ENCODE results near the gene CLIP3. TPM values are rescaled to one million over a fixed set of nuclear protein-coding genes. Genes with fewer than 3 reads are reported as not detected.
A peak's percentile ranks its signal among the peaks of the same experiment; 100 is the strongest.

The CLIP3 gene
- total and polyA plus RNA-seq, 2 of the 13 experiments (the other 11 are each of a cell fraction or from before 2014, with no cell fraction given): 0.15 to 1.2 TPM

DNA sequence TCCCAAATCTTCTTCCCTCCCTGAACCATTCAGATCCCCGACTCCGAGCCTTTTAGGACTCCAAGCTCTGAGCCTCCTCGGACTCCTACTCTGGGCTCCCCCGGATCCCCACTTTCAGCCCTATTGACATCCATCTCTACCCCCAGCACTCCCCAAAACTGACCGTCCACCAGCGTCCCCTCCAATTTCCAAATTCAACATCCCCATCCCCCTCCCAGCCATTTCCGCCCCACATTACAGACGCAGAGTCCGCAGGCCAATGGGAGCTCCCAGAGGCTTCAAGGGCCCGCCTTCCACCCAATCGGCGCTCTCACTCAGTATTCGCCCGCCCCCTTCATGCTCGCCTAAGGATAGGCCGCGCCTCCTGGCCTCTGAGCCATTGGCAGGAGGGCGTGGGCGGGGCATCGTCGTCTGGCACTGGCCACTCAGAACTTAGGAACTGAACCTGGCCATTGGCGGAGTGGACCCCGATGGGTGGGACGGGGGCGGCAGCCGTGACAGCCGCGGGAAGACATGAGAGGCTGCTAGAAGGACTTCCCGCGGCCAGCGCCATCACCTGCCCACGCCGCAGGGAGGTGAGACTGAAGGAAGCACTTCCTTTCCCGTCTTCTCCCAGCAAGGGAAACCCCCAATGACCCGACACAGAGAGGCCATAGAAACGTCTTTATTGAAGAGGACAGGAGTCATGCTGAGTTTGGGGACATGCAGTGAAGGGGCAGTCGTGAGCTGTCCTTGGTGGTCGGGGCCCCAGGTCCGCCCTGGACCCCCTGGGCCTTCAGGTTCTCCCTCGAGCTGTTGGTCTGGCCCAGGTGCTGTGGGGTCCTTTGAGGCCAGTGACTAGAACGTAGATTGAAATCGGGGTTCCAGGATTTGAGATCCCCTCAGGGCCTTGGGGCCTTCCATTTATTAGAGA is 18.4 kb downstream of the CLIP3 start, which contains the start of gene ALKBH6 (continued):
- TF ChIP-seq DR1 (CRISPR knock-in tag; IDR thresholded peaks at IDR 0.05): peak; percentile 46; the same call in 1 of the 2 replicates
- peak; percentile 63; the same call in 1 of the 2 replicates for TF ChIP-seq HDAC1 (CRISPR knock-in tag; IDR thresholded peaks at IDR 0.05)
- TF ChIP-seq, protein P1, sequence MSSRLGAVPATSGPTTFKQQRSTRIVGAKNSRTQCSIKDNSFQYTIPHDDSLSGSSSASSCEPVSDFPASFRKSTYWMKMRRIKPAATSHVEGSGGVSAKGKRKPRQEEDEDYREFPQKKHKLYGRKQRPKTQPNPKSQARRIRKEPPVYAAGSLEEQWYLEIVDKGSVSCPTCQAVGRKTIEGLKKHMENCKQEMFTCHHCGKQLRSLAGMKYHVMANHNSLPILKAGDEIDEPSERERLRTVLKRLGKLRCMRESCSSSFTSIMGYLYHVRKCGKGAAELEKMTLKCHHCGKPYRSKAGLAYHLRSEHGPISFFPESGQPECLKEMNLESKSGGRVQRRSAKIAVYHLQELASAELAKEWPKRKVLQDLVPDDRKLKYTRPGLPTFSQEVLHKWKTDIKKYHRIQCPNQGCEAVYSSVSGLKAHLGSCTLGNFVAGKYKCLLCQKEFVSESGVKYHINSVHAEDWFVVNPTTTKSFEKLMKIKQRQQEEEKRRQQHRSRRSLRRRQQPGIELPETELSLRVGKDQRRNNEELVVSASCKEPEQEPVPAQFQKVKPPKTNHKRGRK (CRISPR knock-in tag; IDR thresholded peaks at IDR 0.05): no peak
- TF ChIP-seq ZNF414 (CRISPR knock-in tag; IDR thresholded peaks at IDR 0.05): no peak
- no peak for TF ChIP-seq RARG (CRISPR knock-in tag; IDR thresholded peaks at IDR 0.05; ENCODE audit: low read depth)
- TF ChIP-seq ZFP37 (CRISPR knock-in tag; IDR thresholded peaks at IDR 0.05; ENCODE audit: borderline replicate concordance): no peak
- no peak for TF ChIP-seq TP53 (CRISPR knock-in tag; conservative IDR thresholded peaks at IDR 0.05)
- TF ChIP-seq ZNF740 (CRISPR knock-in tag; IDR thresholded peaks at IDR 0.05): no peak
- no peak for TF ChIP-seq YEATS4 (CRISPR knock-in tag; IDR thresholded peaks at IDR 0.05; ENCODE audit: borderline replicate concordance)
- TF ChIP-seq ZBTB10 (CRISPR knock-in tag; IDR thresholded peaks at IDR 0.05; ENCODE audit: borderline replicate concordance): no peak
- TF ChIP-seq ZNF329 (CRISPR knock-in tag; IDR thresholded peaks at IDR 0.05; ENCODE audit: low read depth): no peak
- TF ChIP-seq NRL (CRISPR knock-in tag; IDR thresholded peaks at IDR 0.05; ENCODE audit: borderline replicate concordance): peak; percentile 62; the same call in 1 of the 2 replicates
- TF ChIP-seq TEAD2 (CRISPR knock-in tag; IDR thresholded peaks at IDR 0.05): no peak
- peak; percentile 56 for TF ChIP-seq YY1 (IDR thresholded peaks at IDR 0.05; ENCODE audit: insufficient read depth, insufficient replicate concordance, low read depth, low read length)
- TF ChIP-seq, protein P2, sequence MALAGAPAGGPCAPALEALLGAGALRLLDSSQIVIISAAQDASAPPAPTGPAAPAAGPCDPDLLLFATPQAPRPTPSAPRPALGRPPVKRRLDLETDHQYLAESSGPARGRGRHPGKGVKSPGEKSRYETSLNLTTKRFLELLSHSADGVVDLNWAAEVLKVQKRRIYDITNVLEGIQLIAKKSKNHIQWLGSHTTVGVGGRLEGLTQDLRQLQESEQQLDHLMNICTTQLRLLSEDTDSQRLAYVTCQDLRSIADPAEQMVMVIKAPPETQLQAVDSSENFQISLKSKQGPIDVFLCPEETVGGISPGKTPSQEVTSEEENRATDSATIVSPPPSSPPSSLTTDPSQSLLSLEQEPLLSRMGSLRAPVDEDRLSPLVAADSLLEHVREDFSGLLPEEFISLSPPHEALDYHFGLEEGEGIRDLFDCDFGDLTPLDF (CRISPR knock-in tag; IDR thresholded peaks at IDR 0.05): no peak
- TF ChIP-seq POGZ (CRISPR knock-in tag; IDR thresholded peaks at IDR 0.05): peak; percentile 36; the same call in 1 of the 2 replicates
- no peak for TF ChIP-seq ZFP1 (CRISPR knock-in tag; IDR thresholded peaks at IDR 0.05)
- no peak for TF ChIP-seq PAF1 (CRISPR knock-in tag; IDR thresholded peaks at IDR 0.05)
- TF ChIP-seq ZSCAN30 (CRISPR knock-in tag; IDR thresholded peaks at IDR 0.05): no peak
- TF ChIP-seq ZNF577 (CRISPR knock-in tag; IDR thresholded peaks at IDR 0.05; ENCODE audit: borderline replicate concordance, low read depth): no peak
- no peak for TF ChIP-seq ZNF747 (CRISPR knock-in tag; IDR thresholded peaks at IDR 0.05; ENCODE audit: borderline replicate concordance)
- no peak for TF ChIP-seq ZNF317 (CRISPR knock-in tag; IDR thresholded peaks at IDR 0.05)
- TF ChIP-seq BORCS8-MEF2B (CRISPR knock-in tag; IDR thresholded peaks at IDR 0.05): peak; percentile 41; the same call in 1 of the 2 replicates

Data from HepG2 (cell line).